HFFc6 (cell line): Measurements from ENCODE around the gene GOLGA6L26. TPM values are rescaled to one million over a fixed set of nuclear protein-coding genes. Genes with fewer than 3 reads are reported as not detected.
"Not testable (repeated sequence)": the region's sequence is repeated elsewhere in the genome, so short reads cannot be mapped to it uniquely, and the experiment has no call there.

Experiments
- DNase-seq: peaks from one replicate; pipeline ENCODE4 v3.0.0-alpha.2; 2018
- H3K27ac Mint-ChIP-seq: 2 replicates; pipeline ENCODE4 v1.8.0; 2020; ENCODE audit warnings: mild to moderate bottlenecking, mixed read lengths
- H3K27me3 Mint-ChIP-seq: 2 replicates; pipeline ENCODE4 v1.8.0; 2021; ENCODE audit warnings: mild to moderate bottlenecking, moderate library complexity, mixed read lengths; ENCODE audit not compliant: insufficient read depth
- H3K36me3 Mint-ChIP-seq: 2 replicates; pipeline ENCODE4 v1.8.0; 2021; ENCODE audit warnings: low read depth, mixed read lengths
- H3K4me1 Mint-ChIP-seq: 2 replicates; pipeline ENCODE4 v1.8.0; 2020; ENCODE audit warnings: low read depth, mixed read lengths
- H3K4me3 Mint-ChIP-seq: 2 replicates; pipeline ENCODE4 v1.8.0; 2020; ENCODE audit warnings: mild to moderate bottlenecking, moderate library complexity, mixed read lengths
- H3K9me3 Mint-ChIP-seq: 2 replicates; pipeline ENCODE4 v1.8.0; 2020; ENCODE audit warnings: mild to moderate bottlenecking, mixed read lengths
- CTCF ChIP-seq: fragments of 200-600 bp; sonication (generic); IDR thresholded peaks from 2 replicates; pipeline ENCODE4 v1.5.0; 2021; ENCODE audit warnings: antibody characterized with exemption, mild to moderate bottlenecking
- long read RNA-seq: library from polyadenylated mRNA; unstranded; transcript quantifications from one replicate; pipeline ENCODE4 v2.0.0, GENCODE V29; 2019
- total RNA-seq, 6 experiments: library from RNA; stranded (reverse); fragmentation: NEBNext Ultra II Directional; extraction: Animal tissue kit (Norgen Biotek cat#: 25700); gene quantifications; 2 replicates in 1 of 6; 3 replicates in 5 of 6; pipeline ENCODE4 v1.2.3, GENCODE V29; 2021

Gene GOLGA6L26, protein sequence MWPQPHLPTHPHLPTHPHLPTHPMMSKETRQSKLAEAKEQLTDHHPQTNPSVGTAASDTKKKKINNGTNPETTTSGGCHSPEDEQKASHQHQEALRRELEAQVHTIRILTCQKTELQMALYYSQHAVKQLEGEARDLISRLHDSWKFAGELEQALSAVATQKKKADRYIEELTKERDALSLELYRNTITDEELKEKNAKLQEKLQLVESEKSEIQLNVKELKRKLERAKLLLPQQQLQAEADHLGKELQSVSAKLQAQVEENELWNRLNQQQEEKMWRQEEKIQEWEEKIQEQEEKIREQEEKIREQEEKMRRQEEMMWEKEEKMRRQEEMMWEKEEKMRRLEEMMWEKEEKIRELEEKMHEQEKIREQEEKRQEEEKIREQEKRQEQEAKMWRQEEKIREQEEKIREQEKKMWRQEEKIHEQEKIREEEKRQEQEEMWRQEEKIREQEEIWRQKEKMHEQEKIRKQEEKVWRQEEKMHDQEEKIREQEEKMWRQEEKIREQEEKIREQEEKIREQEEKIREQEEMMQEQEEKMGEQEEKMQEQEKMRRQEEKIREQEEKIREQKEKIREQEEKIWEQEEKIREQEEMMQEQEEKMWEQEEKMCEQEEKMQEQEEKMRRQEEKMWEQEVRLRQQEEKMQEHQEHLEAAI
- total RNA-seq: not detected
- long read RNA-seq: 0 reads

DNA sequence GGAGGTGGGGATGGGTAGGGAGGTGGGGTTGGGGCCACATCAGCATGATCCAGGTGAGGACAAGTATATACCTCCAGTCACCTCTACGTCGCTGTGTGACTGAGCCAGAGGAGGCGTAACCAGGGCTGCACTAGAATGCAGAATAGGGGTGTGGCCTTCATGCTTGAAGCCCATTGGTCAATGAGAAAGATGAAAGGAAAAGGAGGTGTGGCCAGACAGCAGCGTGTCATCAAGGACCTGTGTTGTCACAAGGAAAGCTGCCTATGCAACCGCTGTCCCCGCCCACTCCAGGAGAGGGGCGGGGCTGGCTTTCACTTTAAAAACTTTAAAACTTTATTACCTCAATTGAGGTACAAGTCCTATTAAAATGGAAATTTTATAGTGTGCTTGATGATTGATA, at the start of gene GOLGA6L26:
GOLGA6L26 (minus strand) TSS at position 101 of the 400 bp plus-strand sequence; CDS start at position 40, 61 bp downstream.
- not testable (repeated sequence) for H3K36me3 Mint-ChIP-seq, DNase-seq, H3K27me3 Mint-ChIP-seq, H3K27ac Mint-ChIP-seq, H3K4me3 Mint-ChIP-seq, H3K9me3 Mint-ChIP-seq, H3K4me1 Mint-ChIP-seq

GRCh38 chr15:23381192-23381591, 47.2 kb upstream of the GOLGA6L26 start:
- not testable (repeated sequence) for H3K4me1 Mint-ChIP-seq, H3K36me3 Mint-ChIP-seq, H3K9me3 Mint-ChIP-seq, H3K4me3 Mint-ChIP-seq, H3K27me3 Mint-ChIP-seq, H3K27ac Mint-ChIP-seq, DNase-seq

GRCh38 chr15:23380700-23381099, 46.7 kb upstream of the GOLGA6L26 start:
- H3K27me3 Mint-ChIP-seq, H3K36me3 Mint-ChIP-seq, H3K9me3 Mint-ChIP-seq, DNase-seq, H3K4me1 Mint-ChIP-seq, H3K4me3 Mint-ChIP-seq, H3K27ac Mint-ChIP-seq: not testable (repeated sequence)

GRCh38 chr15:23378946-23379345, 45.0 kb upstream of the GOLGA6L26 start:
- not testable (repeated sequence) for H3K27ac Mint-ChIP-seq, H3K4me1 Mint-ChIP-seq, H3K36me3 Mint-ChIP-seq, H3K9me3 Mint-ChIP-seq, H3K27me3 Mint-ChIP-seq, H3K4me3 Mint-ChIP-seq, DNase-seq

- not testable (repeated sequence) for H3K27ac Mint-ChIP-seq
Measured at GRCh38 chr15:23374226-23374625, 40.2 kb upstream of the GOLGA6L26 start.

GRCh38 chr15:23372891-23373600, 39.0 kb upstream of the GOLGA6L26 start:
- H3K27ac Mint-ChIP-seq, DNase-seq, H3K9me3 Mint-ChIP-seq, H3K4me3 Mint-ChIP-seq, H3K36me3 Mint-ChIP-seq, H3K27me3 Mint-ChIP-seq, H3K4me1 Mint-ChIP-seq: not testable (repeated sequence)

More at GRCh38 chr15:23374226-23374625, 40.2 kb upstream of the GOLGA6L26 start:
- H3K4me1 Mint-ChIP-seq, H3K27me3 Mint-ChIP-seq, H3K4me3 Mint-ChIP-seq, H3K9me3 Mint-ChIP-seq, DNase-seq, H3K36me3 Mint-ChIP-seq: not testable (repeated sequence)

- TF ChIP-seq CTCF: no peak
- H3K4me1 Mint-ChIP-seq: no peaks in the 10 kb centered on the region
- H3K27me3 Mint-ChIP-seq: peaks cover 3% of the 10 kb centered on the region
- H3K27ac Mint-ChIP-seq: no peak overlapping the region
- DNase-seq: no peak
- H3K9me3 Mint-ChIP-seq: no peaks in the 10 kb centered on the region
- H3K36me3 Mint-ChIP-seq: no peaks in the 10 kb centered on the region
- H3K4me3 Mint-ChIP-seq: no peak overlapping the region
Measured at GRCh38 chr15:23372284-23372683, 38.3 kb upstream of the GOLGA6L26 start.

DNA sequence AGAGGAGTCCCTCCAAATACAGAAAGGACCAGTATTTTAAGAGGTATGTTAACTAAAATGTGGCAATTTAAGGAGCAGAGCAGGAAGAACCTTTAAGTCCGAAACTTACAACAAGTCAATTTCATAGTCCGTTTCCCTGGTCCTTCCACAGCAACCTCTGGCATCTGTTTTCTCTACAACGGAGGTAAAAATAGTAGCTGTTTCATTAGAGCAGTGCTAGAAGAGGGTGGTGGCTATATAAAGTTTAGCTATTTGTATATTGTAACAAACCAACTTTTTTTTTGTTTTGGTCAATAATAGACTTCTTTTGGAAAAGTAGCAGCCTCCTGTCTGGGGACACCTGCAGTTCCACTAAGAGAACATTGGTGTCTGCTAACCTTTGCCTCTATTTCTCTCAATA, 37.9 kb upstream of the GOLGA6L26 start:
- not testable (repeated sequence) for H3K4me3 Mint-ChIP-seq, DNase-seq, H3K27ac Mint-ChIP-seq, H3K27me3 Mint-ChIP-seq, H3K9me3 Mint-ChIP-seq, H3K36me3 Mint-ChIP-seq, H3K4me1 Mint-ChIP-seq

GRCh38 chr15:23371134-23371533, 37.1 kb upstream of the GOLGA6L26 start:
- not testable (repeated sequence) for H3K36me3 Mint-ChIP-seq, H3K4me3 Mint-ChIP-seq, H3K27me3 Mint-ChIP-seq, H3K9me3 Mint-ChIP-seq, DNase-seq, H3K27ac Mint-ChIP-seq, H3K4me1 Mint-ChIP-seq
